Stimulated activated CD8-positive, alpha-beta memory T cell treated with anti-CD3 and anti-CD28 coated beads, Interleukin-7, amount 100 ng/mL, for 4 hours (primary cell): ENCODE results near the gene ANKRD33.

Experiments
- DNase-seq, 2 donors: peaks; one replicate each; pipeline ENCODE4 v3.0.0-alpha.2; 2020; ENCODE audit warnings: low read depth in 2 of 2

ANKRD33 gene

GRCh38 chr12:51862947-51863346, 25.0 kb upstream of the ANKRD33 start:
- no peak for DNase-seq

GRCh38 chr12:51863363-51863932, 24.5 kb upstream of the ANKRD33 start:
- DNase-seq: no peak

GRCh38 chr12:51863933-51864832, 23.7 kb upstream of the ANKRD33 start:
- no peak for DNase-seq

GRCh38 chr12:51864833-51865670, 22.9 kb upstream of the ANKRD33 start:
- no peak for DNase-seq

GRCh38 chr12:51865757-51866270, 22.1 kb upstream of the ANKRD33 start:
- no peak for DNase-seq

- DNase-seq: no peak
These were observed 21.6 kb upstream of the ANKRD33 start for GRCh38 chr12:51866324-51866723.

- DNase-seq: no peak
These were observed 21.1 kb upstream of the ANKRD33 start for GRCh38 chr12:51866762-51867161.

GRCh38 chr12:51867371-51867770, 20.5 kb upstream of the ANKRD33 start:
- no peak for DNase-seq

GRCh38 chr12:51867796-51868428, 20.0 kb upstream of the ANKRD33 start:
- DNase-seq: no peak

- no peak for DNase-seq
These were observed 18.9 kb upstream of the ANKRD33 start for GRCh38 chr12:51868821-51869495.

- no peak for DNase-seq
These were observed 18.4 kb upstream of the ANKRD33 start for GRCh38 chr12:51869496-51869865.

GRCh38 chr12:51869931-51870330, 18.0 kb upstream of the ANKRD33 start:
- no peak for DNase-seq

- no peak for DNase-seq
These were observed 17.4 kb upstream of the ANKRD33 start for GRCh38 chr12:51870504-51870903.

- no peak for DNase-seq
These were observed 16.8 kb upstream of the ANKRD33 start for GRCh38 chr12:51871126-51871525.

- DNase-seq: no peak
These were observed 15.8 kb upstream of the ANKRD33 start for GRCh38 chr12:51871918-51872688.

- no peak for DNase-seq
These were observed 15.3 kb upstream of the ANKRD33 start for GRCh38 chr12:51872689-51872981.

- no peak for DNase-seq
These were observed 14.5 kb upstream of the ANKRD33 start for GRCh38 chr12:51873251-51873994.

- no peak for DNase-seq
These were observed 13.9 kb upstream of the ANKRD33 start for GRCh38 chr12:51874000-51874399.

GRCh38 chr12:51874486-51874885, 13.4 kb upstream of the ANKRD33 start:
- DNase-seq: no peak

GRCh38 chr12:51879102-51879501, 8.8 kb upstream of the ANKRD33 start:
- no peak for DNase-seq
